Measurements from ENCODE around the gene PIK3R3. TPM values are rescaled to one million over a fixed set of nuclear protein-coding genes. Genes with fewer than 3 reads are reported as not detected.

PIK3R3 gene
- total and polyA plus RNA-seq, 2 experiments from 2014 or later: 6.4 to 11.5 TPM

- TF ChIP-seq CTCF (IDR thresholded peaks at IDR 0.05; ENCODE audit: low read depth, low read length): no peak
- Histone ChIP-seq H3K9me3 (ENCODE audit: low read depth) (no peaks in the 10 kb centered on the region), H3K4me1 (ENCODE audit: low read depth) (peaks cover 11% of the 10 kb centered on the region), H3K27ac (no peak overlapping the region), H3K27me3 (peaks cover 10% of the 10 kb centered on the region), H3K4me3 (no peak overlapping the region), H3K36me3 (no peaks in the 10 kb centered on the region)
- no peak for DNase-seq (ENCODE audit: low read depth in 1 of 2, low spot score in 1 of 2)
These were observed 39.4 kb upstream of the PIK3R3 start for GRCh38 chr1:46171871-46172270.

GRCh38 chr1:46171351-46171750, 38.9 kb upstream of the PIK3R3 start:
- Histone ChIP-seq H3K9me3 (ENCODE audit: low read depth) (no peaks in the 10 kb centered on the region), H3K27me3 (peaks cover 15% of the 10 kb centered on the region), H3K4me1 (ENCODE audit: low read depth) (peaks cover 11% of the 10 kb centered on the region), H3K27ac (no peak overlapping the region), H3K36me3 (no peaks in the 10 kb centered on the region), H3K4me3 (no peak overlapping the region)
- no peak for TF ChIP-seq CTCF (IDR thresholded peaks at IDR 0.05; ENCODE audit: low read depth, low read length)
- DNase-seq (ENCODE audit: low read depth in 1 of 2, low spot score in 1 of 2): no peak

- peaks cover 17% of the 10 kb centered on the region for H3K27me3 ChIP-seq
- DNase-seq (ENCODE audit: low read depth in 1 of 2, low spot score in 1 of 2): no peak
- H3K27ac ChIP-seq: no peak overlapping the region
- H3K9me3 ChIP-seq (ENCODE audit: low read depth): no peaks in the 10 kb centered on the region
- no peaks in the 10 kb centered on the region for H3K36me3 ChIP-seq
- H3K4me1 ChIP-seq (ENCODE audit: low read depth): peaks cover 11% of the 10 kb centered on the region
- TF ChIP-seq CTCF (IDR thresholded peaks at IDR 0.05; ENCODE audit: low read depth, low read length): no peak
- no peak overlapping the region for H3K4me3 ChIP-seq
These were observed 37.5 kb upstream of the PIK3R3 start for GRCh38 chr1:46169811-46170454.

- peaks cover 17% of the 10 kb centered on the region for H3K27me3 ChIP-seq
- no peak for TF ChIP-seq CTCF (IDR thresholded peaks at IDR 0.05; ENCODE audit: low read depth, low read length)
- H3K4me1 ChIP-seq (ENCODE audit: low read depth): no peaks in the 10 kb centered on the region
- no peaks in the 10 kb centered on the region for H3K9me3 ChIP-seq (ENCODE audit: low read depth)
- no peak overlapping the region for H3K4me3 ChIP-seq
- no peak for DNase-seq (ENCODE audit: low read depth in 1 of 2, low spot score in 1 of 2)
- no peaks in the 10 kb centered on the region for H3K36me3 ChIP-seq
- H3K27ac ChIP-seq: no peak overlapping the region
These were observed 36.0 kb upstream of the PIK3R3 start for GRCh38 chr1:46168477-46168876.

- Histone ChIP-seq H3K36me3 (no peaks in the 10 kb centered on the region), H3K27me3 (peaks cover 17% of the 10 kb centered on the region), H3K4me1 (ENCODE audit: low read depth) (no peaks in the 10 kb centered on the region), H3K4me3 (no peak overlapping the region), H3K9me3 (ENCODE audit: low read depth) (no peaks in the 10 kb centered on the region), H3K27ac (no peak overlapping the region)
- DNase-seq (ENCODE audit: low read depth in 1 of 2, low spot score in 1 of 2): no peak
- TF ChIP-seq CTCF (IDR thresholded peaks at IDR 0.05; ENCODE audit: low read depth, low read length): no peak
These were observed 34.4 kb upstream of the PIK3R3 start for GRCh38 chr1:46166521-46167462.

Data from cardiac muscle cell (in vitro differentiated cells and primary cell).